ENCODE results near the gene DOCK8. TPM values are rescaled to one million over a fixed set of nuclear protein-coding genes. Genes with fewer than 3 reads are reported as not detected.

Gene DOCK8
- total RNA-seq, 1 experiment from 2014 or later, result 0.80 TPM

GRCh38 chr9:336039-336438, 121.4 kb downstream of the DOCK8 start:
- no peaks in the 10 kb centered on the region for H3K36me3 ChIP-seq (replicated peaks; ENCODE audit: control insufficient read depth, insufficient read depth, low read length)
- H3K4me3 ChIP-seq (ENCODE audit: insufficient read depth, low read depth, low read length), result no peak overlapping the region
- H3K27me3 ChIP-seq (ENCODE audit: control insufficient read depth, insufficient read depth, low read length), result no peaks in the 10 kb centered on the region; the same call in 1 of the 2 replicates
- no peak for DNase-seq

GRCh38 chr9:338602-339001, 123.9 kb downstream of the DOCK8 start:
- no peaks in the 10 kb centered on the region for H3K36me3 ChIP-seq (replicated peaks; ENCODE audit: control insufficient read depth, insufficient read depth, low read length)
- H3K27me3 ChIP-seq (ENCODE audit: control insufficient read depth, insufficient read depth, low read length), result no peaks in the 10 kb centered on the region; the same call in 1 of the 2 replicates
- DNase-seq, result no peak
- no peak overlapping the region for H3K4me3 ChIP-seq (ENCODE audit: insufficient read depth, low read depth, low read length)

GRCh38 chr9:341634-342421, 127.2 kb downstream of the DOCK8 start:
- Histone ChIP-seq H3K36me3 (replicated peaks; ENCODE audit: control insufficient read depth, insufficient read depth, low read length) (no peaks in the 10 kb centered on the region), H3K4me3 (ENCODE audit: insufficient read depth, low read depth, low read length) (no peak overlapping the region), H3K27me3 (ENCODE audit: control insufficient read depth, insufficient read depth, low read length) (no peaks in the 10 kb centered on the region; the same call in 1 of the 2 replicates)
- no peak for DNase-seq

- Histone ChIP-seq H3K27me3 (ENCODE audit: control insufficient read depth, insufficient read depth, low read length) (no peaks in the 10 kb centered on the region; the same call in 1 of the 2 replicates), H3K4me3 (ENCODE audit: insufficient read depth, low read depth, low read length) (no peak overlapping the region), H3K36me3 (replicated peaks; ENCODE audit: control insufficient read depth, insufficient read depth, low read length) (no peaks in the 10 kb centered on the region)
- DNase-seq, result no peak
These were observed 129.1 kb downstream of the DOCK8 start for GRCh38 chr9:343773-344172.

- DNase-seq, result no peak
- Histone ChIP-seq H3K36me3 (replicated peaks; ENCODE audit: control insufficient read depth, insufficient read depth, low read length) (no peaks in the 10 kb centered on the region), H3K27me3 (ENCODE audit: control insufficient read depth, insufficient read depth, low read length) (no peaks in the 10 kb centered on the region; the same call in 1 of the 2 replicates), H3K4me3 (ENCODE audit: insufficient read depth, low read depth, low read length) (no peak overlapping the region)
These were observed 131.5 kb downstream of the DOCK8 start for GRCh38 chr9:346111-346571.

- no peaks in the 10 kb centered on the region; the same call in 1 of the 2 replicates for H3K27me3 ChIP-seq (ENCODE audit: control insufficient read depth, insufficient read depth, low read length)
- H3K4me3 ChIP-seq (ENCODE audit: insufficient read depth, low read depth, low read length), result no peak overlapping the region
- H3K36me3 ChIP-seq (replicated peaks; ENCODE audit: control insufficient read depth, insufficient read depth, low read length), result no peaks in the 10 kb centered on the region
- no peak for DNase-seq
These were observed 133.1 kb downstream of the DOCK8 start for GRCh38 chr9:347667-348292.

- no peak for DNase-seq
- H3K4me3 ChIP-seq (ENCODE audit: insufficient read depth, low read depth, low read length), result no peak overlapping the region
- H3K36me3 ChIP-seq (replicated peaks; ENCODE audit: control insufficient read depth, insufficient read depth, low read length), result no peaks in the 10 kb centered on the region
- no peaks in the 10 kb centered on the region; the same call in 1 of the 2 replicates for H3K27me3 ChIP-seq (ENCODE audit: control insufficient read depth, insufficient read depth, low read length)
These were observed 135.7 kb downstream of the DOCK8 start for GRCh38 chr9:350384-350783.

- no peak for DNase-seq
- Histone ChIP-seq H3K4me3 (ENCODE audit: insufficient read depth, low read depth, low read length) (no peak overlapping the region), H3K36me3 (replicated peaks; ENCODE audit: control insufficient read depth, insufficient read depth, low read length) (no peaks in the 10 kb centered on the region), H3K27me3 (ENCODE audit: control insufficient read depth, insufficient read depth, low read length) (no peaks in the 10 kb centered on the region; the same call in 1 of the 2 replicates)
These were observed 137.3 kb downstream of the DOCK8 start for GRCh38 chr9:351916-352315.

GRCh38 chr9:353077-353476, 138.4 kb downstream of the DOCK8 start:
- no peaks in the 10 kb centered on the region; the same call in 1 of the 2 replicates for H3K27me3 ChIP-seq (ENCODE audit: control insufficient read depth, insufficient read depth, low read length)
- H3K4me3 ChIP-seq (ENCODE audit: insufficient read depth, low read depth, low read length), result no peak overlapping the region
- no peak for DNase-seq
- H3K36me3 ChIP-seq (replicated peaks; ENCODE audit: control insufficient read depth, insufficient read depth, low read length), result no peaks in the 10 kb centered on the region

GRCh38 chr9:354453-354852, 139.8 kb downstream of the DOCK8 start:
- DNase-seq, result no peak
- no peak overlapping the region for H3K4me3 ChIP-seq (ENCODE audit: insufficient read depth, low read depth, low read length)
- H3K36me3 ChIP-seq (replicated peaks; ENCODE audit: control insufficient read depth, insufficient read depth, low read length), result no peaks in the 10 kb centered on the region
- no peaks in the 10 kb centered on the region; the same call in 1 of the 2 replicates for H3K27me3 ChIP-seq (ENCODE audit: control insufficient read depth, insufficient read depth, low read length)

GRCh38 chr9:357560-357959, 142.9 kb downstream of the DOCK8 start:
- no peak overlapping the region for H3K4me3 ChIP-seq (ENCODE audit: insufficient read depth, low read depth, low read length)
- no peaks in the 10 kb centered on the region for H3K36me3 ChIP-seq (replicated peaks; ENCODE audit: control insufficient read depth, insufficient read depth, low read length)
- H3K27me3 ChIP-seq (ENCODE audit: control insufficient read depth, insufficient read depth, low read length), result no peaks in the 10 kb centered on the region
- DNase-seq, result no peak

GRCh38 chr9:362561-363273, 148.1 kb downstream of the DOCK8 start:
- no peak for DNase-seq
- Histone ChIP-seq H3K27me3 (ENCODE audit: control insufficient read depth, insufficient read depth, low read length) (no peaks in the 10 kb centered on the region), H3K36me3 (replicated peaks; ENCODE audit: control insufficient read depth, insufficient read depth, low read length) (no peaks in the 10 kb centered on the region), H3K4me3 (ENCODE audit: insufficient read depth, low read depth, low read length) (no peak overlapping the region)

GRCh38 chr9:363274-363612, 148.6 kb downstream of the DOCK8 start:
- H3K27me3 ChIP-seq (ENCODE audit: control insufficient read depth, insufficient read depth, low read length), result no peaks in the 10 kb centered on the region
- no peak overlapping the region for H3K4me3 ChIP-seq (ENCODE audit: insufficient read depth, low read depth, low read length)
- DNase-seq, result no peak
- no peaks in the 10 kb centered on the region for H3K36me3 ChIP-seq (replicated peaks; ENCODE audit: control insufficient read depth, insufficient read depth, low read length)

GRCh38 chr9:365436-365835, 150.8 kb downstream of the DOCK8 start:
- Histone ChIP-seq H3K36me3 (replicated peaks; ENCODE audit: control insufficient read depth, insufficient read depth, low read length) (no peaks in the 10 kb centered on the region), H3K27me3 (ENCODE audit: control insufficient read depth, insufficient read depth, low read length) (no peaks in the 10 kb centered on the region), H3K4me3 (ENCODE audit: insufficient read depth, low read depth, low read length) (no peak overlapping the region)
- no peak for DNase-seq

GRCh38 chr9:366620-367019, 152.0 kb downstream of the DOCK8 start:
- no peak for DNase-seq
- H3K27me3 ChIP-seq (ENCODE audit: control insufficient read depth, insufficient read depth, low read length), result no peaks in the 10 kb centered on the region
- no peak overlapping the region for H3K4me3 ChIP-seq (ENCODE audit: insufficient read depth, low read depth, low read length)

More at GRCh38 chr9:366620-367019, 152.0 kb downstream of the DOCK8 start:
- H3K36me3 ChIP-seq (replicated peaks; ENCODE audit: control insufficient read depth, insufficient read depth, low read length), result no peaks in the 10 kb centered on the region

All from H7 (cell line).